ENCODE results near the gene TRIM45.

- no peak for TF ChIP-seq ARNT (IDR thresholded peaks at IDR 0.05)
- no peak for TF ChIP-seq FOXA1 (IDR thresholded peaks at IDR 0.05)
- no peak for TF ChIP-seq PKNOX1 (IDR thresholded peaks at IDR 0.05)
- no peak for TF ChIP-seq FOXM1 (IDR thresholded peaks at IDR 0.05; ENCODE audit: borderline replicate concordance)
- no peak for TF ChIP-seq L3MBTL2 (conservative IDR thresholded peaks at IDR 0.05)
- no peak for TF ChIP-seq TARDBP (IDR thresholded peaks at IDR 0.05)
Measured at GRCh38 chr1:117146072-117146471, 24.5 kb upstream of the TRIM45 start.

Measured in HEK293T (cell line).